HG03432 (cell line): ENCODE results near the gene MYBPC1.

Experiments used
- ATAC-seq: cut with Tn5 transposase; IDR thresholded peaks from one replicate; pipeline ENCODE4 v1.9.1; 2021; ENCODE audit warnings: mild to moderate bottlenecking, moderate library complexity; ENCODE audit not compliant: unreplicated experiment

Gene MYBPC1

GRCh38 chr12:101599771-101600484 is 5.2 kb downstream of the MYBPC1 start:
- ATAC-seq = no peak

GRCh38 chr12:101604132-101604531 is 9.4 kb downstream of the MYBPC1 start:
- no peak for ATAC-seq

DNA sequence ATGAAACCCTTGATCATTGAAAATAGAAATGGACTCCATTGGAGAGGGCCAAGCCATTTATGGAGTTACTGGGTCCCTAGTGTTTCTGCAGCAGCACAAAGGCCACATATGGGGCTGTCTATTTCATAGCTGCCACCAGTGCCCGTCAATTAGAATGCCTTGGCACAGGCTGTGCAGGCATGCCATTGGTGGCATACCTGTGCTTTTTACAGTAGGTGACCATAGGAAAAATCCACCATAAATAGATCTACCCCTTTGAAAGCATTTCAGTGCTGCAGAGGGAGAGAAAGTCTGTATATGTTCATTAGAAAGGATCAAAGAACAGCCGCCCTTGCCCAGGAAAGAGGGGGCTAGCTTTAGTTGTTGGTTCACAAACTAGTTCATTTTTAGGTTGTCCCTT is 13.1 kb downstream of the MYBPC1 start:
- ATAC-seq = no peak

DNA sequence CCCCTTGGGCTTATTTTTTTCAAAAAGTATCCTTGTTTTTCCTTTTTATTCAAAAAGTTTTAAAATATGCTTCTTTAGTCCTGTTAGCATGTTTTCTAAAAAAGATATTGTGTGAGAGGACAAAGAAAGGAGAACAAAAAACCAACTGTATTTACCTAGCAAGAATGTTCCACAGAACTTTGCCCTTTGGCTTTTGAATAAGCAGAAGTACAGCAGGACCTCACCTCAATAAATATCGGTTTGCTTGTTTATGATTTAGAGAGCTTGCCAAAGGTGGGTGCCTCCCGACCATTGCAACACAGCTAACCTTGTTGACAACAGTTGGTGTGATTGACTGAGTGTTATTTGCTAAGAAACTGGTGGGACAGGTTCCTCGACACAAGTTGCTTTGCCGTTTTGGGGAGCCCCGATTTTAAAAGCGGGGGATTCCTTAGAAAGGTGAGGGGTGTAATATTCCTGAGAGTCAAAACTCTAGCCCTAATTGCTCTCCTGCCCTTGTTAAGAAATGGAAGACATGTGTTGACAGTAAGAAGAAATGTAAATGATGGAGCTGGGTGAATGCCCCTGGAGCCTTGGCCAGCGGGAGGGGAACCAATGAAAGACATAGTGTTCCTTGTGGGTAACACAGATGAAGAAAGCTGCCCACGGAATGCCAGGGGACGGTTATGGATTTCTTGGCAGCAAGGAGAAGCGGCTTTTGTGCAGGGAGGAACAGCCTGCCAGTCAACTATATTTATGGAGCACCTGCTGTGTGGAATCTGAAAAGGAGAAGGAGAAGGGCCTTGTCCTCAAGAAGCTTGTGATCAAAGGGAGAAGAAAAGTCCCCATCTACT is 13.7 kb downstream of the MYBPC1 start:
- ATAC-seq = no peak

- ATAC-seq = no peak
These were observed 14.4 kb downstream of the MYBPC1 start for GRCh38 chr12:101609198-101609597.

DNA sequence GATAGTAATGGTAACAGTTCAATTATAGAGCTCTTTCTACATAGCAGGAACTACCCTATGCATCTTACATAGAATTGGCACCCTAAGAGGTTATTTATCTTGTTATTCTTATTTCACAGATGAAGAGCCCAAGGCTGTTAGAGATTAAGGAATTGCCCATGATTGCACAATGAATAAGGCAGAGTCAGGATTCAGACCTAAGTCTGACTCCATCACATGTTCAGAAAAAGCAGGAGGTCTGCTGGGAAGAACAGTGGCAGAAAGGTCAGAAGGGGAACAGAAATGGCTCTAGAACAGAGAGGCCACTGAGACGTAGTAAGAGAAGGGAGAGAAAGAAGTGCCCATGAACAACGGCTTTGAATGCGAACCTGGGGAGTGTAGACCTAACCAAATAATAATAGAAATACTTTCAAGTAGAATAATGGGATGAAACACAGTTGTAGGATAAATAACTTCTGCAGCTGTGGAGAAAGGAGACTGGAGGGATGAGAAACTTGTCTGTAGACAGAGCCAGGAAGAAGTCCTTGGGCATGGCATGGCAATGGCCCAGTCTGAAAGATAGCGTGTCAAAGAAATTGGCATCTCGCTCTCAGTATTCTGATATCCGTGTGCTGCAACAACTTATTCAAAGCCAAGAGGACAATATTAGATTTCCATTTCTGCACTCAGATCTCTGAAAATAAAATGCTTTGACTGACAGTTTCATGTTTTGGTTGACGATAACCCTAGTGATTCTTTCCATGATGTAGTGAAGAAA is 17.6 kb downstream of the MYBPC1 start:
- ATAC-seq = no peak

DNA sequence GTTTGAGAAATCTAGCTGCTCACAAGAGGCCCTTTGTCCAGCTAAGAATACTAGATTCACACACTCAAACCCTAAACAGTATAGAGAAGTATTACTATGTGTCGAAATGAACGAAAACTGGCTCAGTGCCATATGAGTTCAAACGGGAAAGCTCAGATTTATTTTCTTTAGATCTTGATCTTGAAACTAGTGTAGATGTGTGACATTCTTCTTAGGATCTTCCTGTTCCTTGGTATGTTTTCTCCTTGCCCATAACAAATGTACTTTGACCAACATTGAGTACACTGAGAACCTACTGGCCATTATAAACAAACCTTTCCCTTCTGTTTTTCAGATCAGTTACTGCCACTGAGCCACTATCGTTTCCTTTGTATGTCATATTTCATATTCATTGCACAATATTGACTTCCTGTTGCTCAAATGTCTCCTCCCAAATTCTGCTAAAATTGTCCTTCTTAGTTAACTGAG is 21.3 kb downstream of the MYBPC1 start:
- no peak for ATAC-seq

- no peak for ATAC-seq
These were observed 24.4 kb downstream of the MYBPC1 start for GRCh38 chr12:101619026-101619786.

- no peak for ATAC-seq
These were observed 25.3 kb downstream of the MYBPC1 start for GRCh38 chr12:101619858-101620761.

- no peak for ATAC-seq
These were observed 26.0 kb downstream of the MYBPC1 start for GRCh38 chr12:101620762-101621133.

DNA sequence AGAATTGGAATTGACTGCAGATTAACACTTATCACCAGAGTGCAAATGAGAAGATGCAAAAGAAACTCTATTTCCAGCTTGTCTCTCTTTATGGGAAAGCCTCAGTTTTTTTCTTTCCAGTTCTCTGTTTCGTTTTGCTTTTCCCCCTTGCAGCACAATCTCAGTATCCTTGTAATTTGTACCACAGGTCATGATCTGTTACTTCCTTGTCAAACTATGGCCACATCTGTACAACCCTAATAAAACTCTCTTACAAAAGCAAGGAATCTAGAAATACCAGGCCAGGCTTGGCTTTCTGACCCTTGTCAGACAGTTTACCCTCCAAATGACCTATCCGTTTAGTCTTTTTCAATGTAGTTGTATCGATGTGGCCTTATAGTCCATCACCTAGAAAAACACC is 33.9 kb downstream of the MYBPC1 start:
- ATAC-seq = no peak

DNA sequence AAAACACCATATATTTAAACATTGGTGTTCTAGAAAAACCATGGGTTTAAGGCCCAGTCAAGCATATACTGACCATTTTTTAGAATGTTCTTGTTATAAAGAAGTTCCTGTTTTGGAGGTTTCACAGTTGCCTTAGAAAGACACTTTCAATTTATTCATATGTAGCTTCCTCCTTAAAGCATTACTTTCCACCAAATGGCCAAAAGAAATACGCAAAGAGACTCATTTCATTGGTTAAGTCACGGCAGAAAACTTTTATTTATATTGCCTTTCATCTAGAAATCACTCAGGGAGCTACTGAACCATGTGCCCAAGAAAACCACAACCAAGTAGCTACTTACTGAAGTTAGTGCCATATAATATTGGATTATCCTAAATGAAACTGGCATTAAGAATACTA is 40.0 kb downstream of the MYBPC1 start:
- peak; percentile 96 for ATAC-seq

GRCh38 chr12:101637936-101638335 is 43.2 kb downstream of the MYBPC1 start:
- ATAC-seq = no peak

GRCh38 chr12:101642115-101643067 is 47.6 kb downstream of the MYBPC1 start:
- ATAC-seq = no peak

GRCh38 chr12:101647711-101648110 is 52.9 kb downstream of the MYBPC1 start:
- no peak for ATAC-seq

DNA sequence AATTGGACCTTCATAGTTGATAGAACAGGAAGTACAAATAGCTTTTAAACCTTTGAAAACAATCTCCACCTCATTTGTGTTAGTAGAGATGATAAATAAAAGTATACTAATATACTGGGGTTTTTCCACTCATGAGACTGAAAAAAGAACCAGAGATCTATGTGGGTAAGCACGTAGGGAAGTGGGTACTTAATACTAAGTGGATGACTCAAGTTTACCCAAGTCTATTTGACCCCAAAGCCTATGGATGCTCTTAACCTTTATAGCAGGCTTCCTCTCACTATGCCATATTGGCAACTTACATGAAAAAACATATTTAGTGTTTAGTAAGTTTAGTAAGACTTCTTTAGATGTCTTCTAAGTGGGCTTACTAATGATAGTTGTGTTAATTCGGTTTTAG is 53.4 kb downstream of the MYBPC1 start:
- ATAC-seq = peak; percentile 45

- ATAC-seq = no peak
These were observed 55.8 kb downstream of the MYBPC1 start for GRCh38 chr12:101650346-101651117.

GRCh38 chr12:101653030-101653429 is 58.3 kb downstream of the MYBPC1 start:
- ATAC-seq = no peak
